ENCODE measurements around the gene CCDC57.

The CCDC57 gene

DNA sequence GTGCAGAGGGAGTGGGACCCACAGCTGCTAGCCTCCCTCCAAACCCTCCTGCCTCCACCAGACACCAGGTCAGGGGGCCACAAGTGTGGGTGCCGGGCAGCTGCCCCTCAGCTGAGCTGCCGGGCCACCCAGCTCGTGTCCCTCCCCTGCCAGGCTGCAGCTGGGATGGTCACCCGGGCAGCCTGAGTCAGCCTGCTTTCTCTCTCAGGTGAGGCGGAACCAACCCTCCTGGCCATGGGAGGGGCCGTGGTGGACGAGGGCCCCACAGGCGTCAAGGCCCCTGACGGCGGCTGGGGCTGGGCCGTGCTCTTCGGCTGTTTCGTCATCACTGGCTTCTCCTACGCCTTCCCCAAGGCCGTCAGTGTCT is 23.1 kb upstream of the CCDC57 start:
- no peak for DNase-seq (ENCODE audit: low read depth)

DNA sequence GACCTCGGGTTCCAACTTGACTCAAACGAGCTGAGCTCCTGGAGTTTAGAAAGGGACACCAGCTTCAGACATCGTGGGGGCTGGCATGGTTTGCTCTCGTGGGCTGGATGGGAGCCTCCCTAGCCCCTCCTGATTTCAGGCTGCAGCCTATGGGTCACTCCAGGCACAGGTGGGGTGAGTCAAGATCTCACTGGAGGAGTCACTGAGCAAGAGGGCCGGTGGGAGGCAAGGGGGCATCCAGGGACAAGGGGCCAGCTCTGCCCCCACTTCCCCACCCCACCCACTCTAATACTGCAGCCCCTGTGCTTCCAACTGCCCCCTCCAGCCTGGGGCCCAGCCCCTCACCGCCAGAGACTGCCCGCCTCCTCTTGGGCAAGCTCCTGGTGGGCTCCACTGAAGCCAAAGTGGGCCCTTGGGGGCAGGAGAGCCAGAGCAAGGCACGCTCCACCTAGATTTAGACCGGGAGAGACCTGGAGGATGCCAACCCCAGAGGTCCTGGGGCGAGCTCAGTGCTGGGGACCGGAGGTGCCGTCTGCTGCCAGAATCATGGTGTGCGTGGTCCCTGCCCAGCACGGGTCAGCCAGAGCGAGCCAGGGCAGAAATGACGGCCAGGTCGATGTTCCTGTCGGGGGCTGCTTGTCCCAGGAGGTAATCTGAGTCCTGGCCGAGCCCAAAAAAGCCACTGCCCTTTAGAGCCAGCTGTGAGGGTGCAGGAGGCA is 22.6 kb upstream of the CCDC57 start:
- DNase-seq (ENCODE audit: low read depth) = no peak

DNA sequence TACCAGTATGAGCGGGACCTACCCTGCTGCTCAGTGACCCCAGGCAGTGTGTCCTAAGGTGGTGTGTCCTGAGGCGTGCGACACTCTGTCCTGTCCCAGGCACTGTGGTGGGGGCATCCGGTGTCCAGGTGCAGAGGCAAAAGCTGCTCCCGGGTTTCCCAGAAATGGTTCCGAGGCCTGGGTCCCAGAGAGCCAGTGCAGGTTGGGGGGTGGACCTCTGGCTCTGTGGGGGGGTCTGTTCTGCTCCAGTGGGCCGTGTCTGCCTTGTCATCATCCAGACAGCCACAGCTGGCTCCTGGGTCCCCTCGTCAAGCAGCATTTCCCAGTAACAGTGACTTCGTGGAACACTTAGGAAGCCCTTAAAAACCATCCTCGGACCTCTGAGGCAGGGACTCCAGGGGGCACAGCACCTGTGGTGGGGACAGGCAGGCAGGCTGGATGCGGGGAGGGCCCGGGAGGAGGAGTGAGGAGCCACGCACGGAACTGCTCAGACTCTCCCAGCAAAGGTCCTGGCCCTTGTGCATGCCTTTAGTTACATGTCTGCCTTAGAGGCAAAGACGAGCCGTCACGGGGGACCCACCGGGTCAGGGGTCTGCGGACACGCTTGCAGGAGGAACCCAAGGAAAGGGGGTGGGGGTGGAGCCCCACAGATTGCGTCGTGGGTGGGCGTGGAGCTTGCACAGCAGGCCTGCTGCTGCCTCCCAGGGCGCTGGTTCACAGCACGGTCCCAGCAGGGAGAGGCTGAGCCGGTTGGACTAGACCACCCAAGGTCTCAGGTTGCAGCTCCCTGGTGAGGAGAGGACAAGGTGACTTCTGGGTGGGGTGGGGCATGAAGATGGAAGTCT is 21.8 kb upstream of the CCDC57 start:
- DNase-seq (ENCODE audit: low read depth) = no peak

DNA sequence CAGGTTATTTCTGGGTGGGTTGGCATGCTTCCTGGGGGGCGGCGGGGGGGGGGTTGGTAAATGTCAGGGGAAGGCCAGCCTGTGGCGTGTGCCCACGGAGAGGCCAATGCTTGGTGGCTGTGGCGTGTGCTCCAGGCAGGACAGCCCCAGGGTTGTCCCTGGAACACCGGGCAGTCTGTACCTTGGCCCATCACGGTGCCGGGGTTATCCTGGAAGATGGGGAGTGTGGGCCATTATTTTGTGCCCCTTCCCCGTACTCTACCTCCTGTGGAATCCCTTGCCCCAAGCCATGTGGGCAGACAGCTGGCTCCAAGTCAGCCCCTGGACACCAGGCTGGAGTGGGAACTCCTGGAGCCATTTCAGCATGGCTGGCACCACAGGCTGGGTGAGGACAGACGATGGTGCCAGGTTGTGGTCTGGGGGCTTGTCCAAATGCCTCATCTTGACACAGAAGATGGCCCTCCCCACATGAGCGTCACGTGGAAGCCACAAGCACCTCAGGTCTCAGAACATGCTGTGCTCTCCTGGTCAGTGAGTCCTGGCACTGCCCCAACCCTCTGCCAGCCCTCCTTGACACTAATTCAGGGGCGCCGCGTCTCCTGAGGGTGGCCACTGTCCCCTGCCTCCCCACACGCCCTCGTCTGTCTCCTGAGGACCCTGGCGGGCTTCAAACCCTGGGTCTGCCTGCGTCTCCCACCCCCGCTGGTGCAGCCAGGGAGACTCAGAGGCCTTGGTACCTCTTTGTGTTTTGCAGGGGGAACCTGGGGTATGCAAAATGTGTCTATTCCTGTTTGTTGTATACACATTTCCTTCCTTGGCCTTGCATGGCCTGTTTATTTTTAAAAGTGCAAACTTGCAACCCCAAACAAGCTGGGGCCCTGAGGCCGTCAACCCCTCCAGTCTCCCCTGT is 20.5 kb upstream of the CCDC57 start:
- DNase-seq (ENCODE audit: low read depth) = no peak

DNA sequence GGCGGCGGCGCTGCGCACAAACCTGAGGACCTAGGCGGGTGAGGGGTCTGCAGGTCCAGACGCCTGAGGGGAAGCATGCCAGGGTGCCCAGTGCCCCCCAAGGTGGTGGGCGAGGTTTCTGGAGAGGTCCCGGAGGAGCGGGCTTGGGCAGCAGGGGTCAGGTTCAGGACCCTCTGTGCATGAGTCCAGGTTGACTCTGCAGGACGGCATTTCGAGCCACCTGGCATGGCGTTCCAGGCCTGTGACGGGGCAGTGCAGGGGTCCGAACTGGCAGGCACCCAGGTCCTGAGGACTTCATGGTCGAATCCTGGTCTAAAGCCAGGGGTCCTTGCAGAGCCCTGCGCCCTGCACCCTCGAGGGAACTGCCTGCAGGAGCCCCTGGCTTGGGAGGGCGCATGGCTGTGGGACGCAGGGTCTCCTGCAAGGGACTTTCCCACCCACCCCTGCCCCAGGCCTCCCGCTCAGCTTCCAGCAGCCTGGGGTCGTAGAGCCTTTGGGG is 19.7 kb upstream of the CCDC57 start:
- DNase-seq (ENCODE audit: low read depth) = no peak

DNA sequence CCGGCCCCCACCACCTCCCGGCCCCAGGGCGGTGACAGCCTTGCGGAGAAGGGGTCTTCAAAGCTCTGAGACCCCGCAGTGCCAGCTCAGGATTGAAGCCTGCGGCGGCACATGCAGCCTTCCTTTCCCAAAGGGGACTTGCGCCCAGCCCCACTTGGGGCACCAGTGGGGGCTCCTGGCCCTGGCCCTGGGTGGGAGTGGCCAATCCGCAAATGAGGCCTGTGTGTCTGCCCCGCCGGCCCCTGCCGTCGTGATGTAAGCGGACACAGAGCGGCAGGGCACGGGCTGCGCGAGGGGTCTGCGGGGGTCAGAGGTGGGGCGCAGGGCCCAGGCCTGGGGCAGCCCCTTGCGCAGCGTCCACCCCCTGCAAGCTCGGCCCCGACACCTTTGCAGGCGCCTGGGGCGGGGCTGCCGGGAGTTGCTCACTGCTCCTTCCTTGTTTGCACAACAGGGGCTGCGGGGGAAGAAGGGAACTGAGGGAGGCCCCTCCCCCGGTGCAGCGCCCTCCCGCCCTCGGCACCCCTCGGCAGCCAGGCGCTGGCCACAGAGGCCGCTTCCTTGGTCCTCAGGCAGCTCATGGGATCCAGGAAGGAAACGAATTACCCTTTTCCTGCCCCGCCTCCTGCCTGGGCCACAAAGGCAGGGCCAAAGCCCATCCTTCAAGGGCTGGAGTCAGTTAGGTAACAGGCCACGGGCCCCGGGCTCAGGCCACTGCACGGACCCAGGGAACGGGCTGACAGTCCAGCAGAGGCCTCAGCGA is 19.1 kb upstream of the CCDC57 start:
- DNase-seq (ENCODE audit: low read depth) = no peak

DNA sequence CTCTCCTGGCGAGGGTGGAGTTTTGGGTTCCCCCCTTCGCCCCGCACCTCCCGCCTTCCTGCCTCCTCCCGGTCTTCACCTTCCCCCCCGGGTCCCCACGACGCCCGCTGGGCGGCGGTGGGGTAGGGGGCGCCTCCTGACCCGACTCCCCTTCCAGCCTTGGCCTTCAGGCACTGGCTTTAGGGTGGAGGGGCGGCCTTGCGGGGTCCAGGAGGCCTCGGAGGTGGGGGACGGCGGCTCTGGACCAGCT is 18.6 kb upstream of the CCDC57 start:
- DNase-seq (ENCODE audit: low read depth) = no peak

DNA sequence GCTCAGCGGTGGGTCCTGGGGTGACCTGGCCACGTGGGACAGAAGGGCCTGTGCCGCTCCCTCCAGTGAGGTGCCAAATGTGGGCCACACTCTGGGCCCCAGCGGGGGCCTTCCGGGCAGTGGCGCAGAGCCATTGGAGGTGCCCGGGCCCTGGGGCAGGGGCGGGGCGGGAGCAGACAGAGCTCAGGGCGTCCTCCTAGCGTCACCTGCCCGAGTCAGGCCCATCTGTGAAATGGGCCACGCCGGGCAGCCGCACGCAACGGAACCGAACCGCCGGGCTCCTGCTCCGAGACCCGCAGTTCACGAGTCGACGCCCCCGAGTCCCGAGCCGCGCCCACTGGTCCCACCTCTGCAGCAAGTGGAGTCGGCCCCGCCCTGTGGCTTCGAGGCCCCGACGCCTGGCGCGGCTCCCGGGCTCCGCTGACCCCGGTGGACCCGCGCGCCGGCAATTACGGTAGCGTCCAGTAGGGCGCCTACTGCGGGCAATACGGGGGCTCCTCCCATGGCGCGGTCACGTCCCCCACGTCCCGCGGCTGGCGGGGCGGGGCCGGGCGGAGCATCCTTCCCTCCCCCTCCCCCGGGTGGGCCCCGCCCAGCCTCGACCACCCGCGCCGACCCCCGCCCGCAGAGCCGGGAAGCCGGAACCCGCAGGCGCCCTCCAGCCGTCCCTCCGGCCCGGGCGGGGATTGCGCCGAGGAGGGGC is 18.1 kb upstream of the CCDC57 start:
- no peak for DNase-seq (ENCODE audit: low read depth)

DNA sequence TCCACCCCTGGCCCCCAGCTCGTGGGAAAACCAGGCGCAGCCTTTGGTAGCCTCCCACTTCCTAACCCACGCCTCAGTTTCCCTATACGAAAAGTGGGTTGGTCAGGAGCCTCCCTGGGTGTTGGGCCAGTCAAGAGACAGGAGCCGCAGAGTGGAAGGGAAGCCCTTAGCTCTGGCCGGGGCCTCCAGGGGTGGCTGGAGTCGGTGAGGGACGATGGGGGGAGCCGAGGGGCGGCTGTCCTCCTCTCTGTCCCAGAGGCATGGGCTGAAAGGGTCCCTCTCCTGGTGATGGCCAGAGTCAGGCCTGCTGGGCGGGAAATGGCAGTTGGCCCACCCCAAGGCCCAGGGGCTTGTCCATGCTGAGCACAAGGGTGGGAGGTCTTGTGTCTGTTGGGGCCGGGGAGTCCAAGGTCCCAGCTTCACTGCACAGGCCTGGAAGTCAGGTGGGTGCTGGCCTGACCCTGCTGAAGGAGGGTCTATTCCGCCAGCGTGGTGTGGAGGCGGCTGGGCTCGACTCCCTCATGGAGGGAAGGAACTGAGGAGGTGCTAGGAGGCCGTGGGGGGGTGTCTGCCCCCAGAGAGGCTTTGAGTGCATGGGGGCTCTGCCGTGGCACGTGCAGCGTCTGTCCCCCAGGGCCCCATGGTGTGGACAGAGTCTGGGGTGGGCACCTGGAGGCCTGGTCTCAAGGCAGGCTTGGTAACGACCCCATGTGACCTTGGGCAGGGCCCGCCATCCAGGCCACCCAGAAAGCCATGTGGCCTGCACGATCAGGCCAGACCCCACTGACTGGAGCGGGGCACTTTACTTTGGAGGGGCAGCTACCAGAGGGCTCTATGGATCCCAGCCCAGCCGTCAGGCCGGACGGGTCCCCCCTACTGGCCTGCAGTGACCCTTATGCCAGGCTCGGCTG is 17.3 kb upstream of the CCDC57 start:
- DNase-seq (ENCODE audit: low read depth) = no peak

DNA sequence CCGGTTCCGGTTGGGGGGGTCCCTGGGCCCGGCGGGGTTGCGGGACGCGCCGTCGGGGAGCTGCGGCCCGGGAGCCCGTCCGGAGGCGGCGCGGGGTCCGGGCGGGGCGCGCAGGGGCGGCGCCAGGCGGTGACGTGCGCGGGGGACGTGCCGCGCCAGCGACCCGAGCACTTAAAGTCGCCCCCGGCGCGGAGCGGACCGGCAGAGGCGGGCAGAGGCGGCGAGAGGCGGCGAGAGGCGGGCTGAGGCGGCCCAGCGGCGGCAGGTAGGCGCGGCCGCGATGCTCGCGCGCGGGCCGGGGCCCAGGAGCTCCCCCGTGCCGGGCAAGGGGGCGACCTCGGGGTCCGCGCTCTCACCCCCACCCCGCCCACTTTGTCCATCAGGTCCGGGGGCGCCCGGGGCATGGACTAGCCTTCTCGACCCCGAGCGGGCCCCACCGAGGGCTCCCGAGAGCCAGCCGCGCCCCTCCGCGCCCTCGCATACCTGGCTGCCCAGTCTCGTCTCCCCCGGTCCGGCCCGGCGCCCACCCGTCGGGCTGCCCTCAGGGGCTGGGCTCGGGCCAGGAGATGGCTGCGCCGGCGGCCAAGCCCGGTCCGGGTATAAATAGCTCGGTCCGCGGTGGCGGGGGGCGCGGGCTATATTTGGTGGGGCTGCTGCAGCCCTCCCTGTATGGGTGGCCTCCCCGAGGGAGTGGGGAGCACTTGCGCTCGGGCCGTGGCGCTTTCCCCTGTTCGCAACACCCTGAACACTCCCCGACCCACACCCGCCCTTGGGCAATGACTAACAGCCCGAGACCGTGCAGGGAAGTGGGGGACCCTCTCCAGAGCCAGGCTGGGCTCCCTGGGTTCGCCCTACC is 16.4 kb upstream of the CCDC57 start, which contains the start of gene SLC16A3:
Gene SLC16A3, plus strand, starts transcription at position 201 of the 856 bp plus-strand sequence. CDS start 6,967 bp downstream, outside the sequence.
- DNase-seq (ENCODE audit: low read depth) = peak; percentile 60

DNA sequence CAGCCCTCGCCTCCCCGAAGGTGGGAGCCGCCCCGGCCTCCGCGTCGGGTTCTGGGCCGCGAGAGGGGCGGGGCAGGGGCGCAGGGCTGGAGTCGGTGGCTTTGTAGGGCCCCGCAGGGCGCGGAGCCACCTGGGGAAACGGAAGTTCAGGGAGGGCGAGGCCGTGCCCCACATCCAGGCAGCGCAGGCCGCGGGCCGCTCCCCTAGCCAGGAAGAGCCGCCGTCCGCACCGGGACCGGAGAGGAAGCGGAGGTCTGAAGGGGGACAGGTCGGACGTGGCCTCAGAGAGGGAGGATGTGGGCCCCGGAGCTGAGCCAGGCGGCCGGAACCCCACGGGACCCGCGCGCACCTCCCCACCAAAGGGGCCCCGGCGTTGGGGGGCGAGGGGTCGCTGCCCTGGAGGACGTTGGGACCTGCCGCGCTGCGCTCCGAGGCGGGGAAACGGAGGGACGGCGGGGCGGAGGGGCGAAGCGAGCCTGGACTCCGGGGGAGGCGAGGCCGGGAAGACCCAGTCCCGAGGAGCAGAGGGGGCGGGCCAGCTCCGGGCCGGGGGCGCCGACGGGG is 15.7 kb upstream of the CCDC57 start:
- no peak for DNase-seq (ENCODE audit: low read depth)

DNA sequence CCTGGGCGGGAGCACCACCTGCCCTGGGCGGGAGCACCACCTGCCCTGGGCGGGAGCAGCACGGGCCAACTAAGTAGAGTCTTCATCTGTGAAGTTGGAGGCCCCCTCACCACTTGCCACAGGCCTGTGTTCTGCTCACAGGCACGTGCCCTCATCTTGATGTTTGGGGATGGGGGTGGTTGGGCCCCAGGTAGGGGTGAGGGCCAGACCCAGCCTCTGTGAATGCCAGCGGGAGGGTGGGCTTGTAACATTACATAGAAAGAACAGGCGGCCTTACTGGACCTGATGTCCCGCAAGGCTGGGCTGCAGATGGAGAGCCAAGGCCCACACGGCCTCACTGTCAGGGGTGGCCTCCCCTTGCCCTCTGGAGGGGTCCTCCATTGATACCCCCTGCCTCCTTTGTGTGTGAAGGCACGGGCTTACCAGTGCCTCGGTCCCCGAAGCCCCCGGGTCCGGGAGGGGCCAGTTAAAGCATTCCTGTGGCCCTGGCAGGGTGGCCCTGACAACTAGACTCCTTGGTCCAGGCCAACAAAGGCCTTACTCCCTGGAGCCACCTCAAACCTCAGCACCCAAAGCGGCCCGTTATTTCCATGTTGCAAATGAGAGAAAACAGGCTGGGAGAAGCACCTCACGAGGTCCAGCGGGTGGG is 15.1 kb upstream of the CCDC57 start:
- no peak for DNase-seq (ENCODE audit: low read depth)

DNA sequence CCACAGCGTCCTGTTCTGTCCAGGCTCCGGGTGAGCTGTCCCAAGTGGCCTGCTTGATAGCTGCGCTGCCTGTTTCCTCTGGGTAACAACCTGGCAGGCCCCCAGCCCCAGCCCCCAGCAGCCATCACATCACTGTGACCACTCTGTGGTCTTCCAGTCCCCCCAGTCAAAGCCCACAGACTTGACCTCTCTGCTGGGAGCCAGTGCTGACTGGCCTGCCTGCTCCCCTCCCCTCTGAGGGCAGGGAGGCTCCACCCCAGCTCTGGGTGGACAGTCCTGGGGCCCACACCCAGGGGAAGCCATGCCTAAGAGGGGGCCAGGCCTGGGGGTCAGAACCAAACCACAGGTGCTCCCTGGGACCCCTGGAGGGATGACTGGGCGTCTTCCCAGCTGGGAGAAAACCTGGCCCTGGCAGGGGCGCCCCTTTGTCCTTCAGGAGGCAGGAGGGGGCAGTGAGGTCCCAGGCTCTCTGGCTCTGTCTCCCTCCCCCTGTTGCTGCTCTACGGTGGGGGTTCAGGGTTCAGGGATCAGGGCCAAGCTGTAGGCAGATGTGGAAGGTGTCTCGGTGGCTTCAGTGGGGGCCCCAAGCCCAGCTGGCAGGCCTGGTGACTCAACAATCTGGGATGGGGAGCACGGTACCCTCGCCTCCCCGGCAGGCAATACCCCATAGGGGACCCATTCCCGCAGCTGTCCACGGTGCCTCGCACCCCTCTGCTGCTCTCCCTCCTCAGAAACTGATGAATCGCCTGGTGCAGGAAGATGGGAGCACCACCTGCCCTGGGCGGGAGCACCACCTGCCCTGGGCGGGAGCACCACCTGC is 14.4 kb upstream of the CCDC57 start:
- no peak for DNase-seq (ENCODE audit: low read depth)

DNA sequence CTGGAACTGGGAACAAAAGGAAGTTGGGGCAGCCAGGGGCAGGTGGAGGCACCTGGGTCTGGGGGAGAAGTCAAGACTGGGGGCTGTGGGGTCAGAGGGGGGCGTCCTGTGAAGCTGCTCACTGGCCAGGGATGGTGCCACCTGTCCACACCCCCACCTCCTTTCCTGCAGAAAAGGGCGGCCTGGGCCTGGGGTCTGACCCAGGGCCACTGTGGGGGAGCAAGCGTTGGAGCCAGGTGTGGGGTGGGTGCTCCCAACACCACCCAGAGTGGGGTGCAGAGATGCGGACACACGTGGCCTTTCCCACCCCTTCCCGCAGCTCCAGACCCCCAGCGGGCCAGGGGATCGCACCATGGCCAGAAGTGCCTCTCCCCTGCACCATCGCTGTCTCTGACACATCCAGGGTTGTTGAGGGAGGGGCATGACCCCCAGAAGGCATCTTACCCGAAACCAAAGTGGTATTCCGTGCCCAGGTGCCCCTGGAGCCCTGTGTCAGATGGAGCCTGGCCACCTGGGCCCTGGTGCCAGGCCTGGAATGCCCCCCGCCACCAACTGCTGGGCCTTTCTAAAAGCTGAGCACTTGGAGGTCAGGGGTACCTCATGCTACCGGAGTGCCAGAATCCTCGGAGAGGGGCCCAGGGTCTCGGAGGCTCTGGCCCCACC is 13.6 kb upstream of the CCDC57 start:
- no peak for DNase-seq (ENCODE audit: low read depth)

DNA sequence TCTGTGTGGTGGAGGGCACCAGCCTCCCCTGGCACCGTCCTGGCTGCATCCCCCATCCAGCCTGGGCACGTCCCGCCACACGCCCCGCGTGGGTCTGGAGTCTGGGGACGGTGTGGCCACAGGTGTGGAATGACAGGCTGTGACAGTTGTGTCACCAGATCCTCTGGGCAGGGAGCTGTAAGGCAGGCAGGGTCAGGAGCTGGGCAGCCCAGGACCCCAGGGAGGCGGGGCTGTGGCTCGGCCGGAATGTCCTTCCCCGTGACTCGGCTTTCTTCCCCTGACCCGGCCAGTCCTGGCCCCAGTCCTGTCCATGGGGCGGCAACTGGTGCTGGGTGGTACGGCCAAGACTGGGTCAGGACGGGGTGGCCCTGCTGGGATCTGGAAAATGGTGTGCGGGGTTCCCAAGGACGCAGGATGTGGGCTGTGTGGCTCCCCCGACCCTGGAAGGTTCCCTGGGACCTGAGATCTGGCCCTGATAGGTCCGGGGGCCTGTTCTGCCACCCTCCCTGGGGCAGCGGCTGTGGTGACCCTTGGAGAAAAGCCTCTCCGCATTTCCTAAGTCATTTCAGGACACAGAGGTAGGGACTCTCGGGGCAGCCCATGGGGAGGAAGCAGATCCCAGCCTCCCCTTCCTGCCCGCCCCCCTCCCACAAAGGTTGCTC is 12.9 kb upstream of the CCDC57 start:
- DNase-seq (ENCODE audit: low read depth) = no peak

DNA sequence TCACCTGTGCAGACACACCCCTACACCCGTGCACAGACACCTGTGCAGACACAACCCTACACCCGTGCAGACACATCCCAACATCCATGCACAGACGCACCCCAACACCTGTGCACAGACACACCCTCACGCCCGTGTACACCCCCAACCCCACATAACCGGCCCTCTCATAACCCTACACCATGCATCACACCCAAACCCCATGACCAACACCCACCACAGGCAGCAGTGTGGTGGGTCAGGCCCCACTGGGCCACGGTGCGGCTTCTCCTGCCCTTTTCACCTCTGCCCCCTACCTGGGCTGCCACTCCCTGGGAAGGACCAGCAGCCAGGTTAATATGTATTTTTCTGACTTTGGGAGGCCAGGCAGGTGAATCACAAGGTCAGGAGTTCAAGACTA is 12.0 kb upstream of the CCDC57 start:
- no peak for DNase-seq (ENCODE audit: low read depth)
